K562 (cell line): ENCODE data around the gene MON2. TPM values are rescaled to one million over a fixed set of nuclear protein-coding genes. Genes with fewer than 3 reads are reported as not detected.

ENCODE experiments used
- NRF1 ChIP-seq, 2 experiments: fragments of 450-650 bp; IDR thresholded peaks in 1 of 2; conservative IDR thresholded peaks in 1 of 2; 2 replicates each; pipeline ENCODE4 v1.6.1; 2014; ENCODE audit warnings: mild to moderate bottlenecking in 2 of 2
- SMARCE1 ChIP-seq: fragments of 450-650 bp; IDR thresholded peaks from 2 replicates; pipeline ENCODE4 v1.7.1; 2016; ENCODE audit warnings: mild to moderate bottlenecking
- TARDBP ChIP-seq: fragments of 450-650 bp; IDR thresholded peaks from 2 replicates; pipeline ENCODE4 v1.6.1; 2016
- U2AF1 ChIP-seq: fragments of 200-400 bp; formaldehyde crosslinking; optimal IDR thresholded peaks from 2 replicates; pipeline ENCODE3; 2017; ENCODE audit warnings: mild to moderate bottlenecking, low read depth, low read length, moderate library complexity
- polyA plus RNA-seq, 8 experiments: library from polyadenylated mRNA; depleted of rRNA in 4 of 8; stranded (reverse) in 5 of 8; unstranded in 3 of 8; fragments of >200 nt; fragmentation: Nextera tagmentation in 2 of 8; fragmentation: Illumina TruSeq in 1 of 8; extraction: Ambion mirVana in 2 of 8; extraction: Trizol in 1 of 8; gene quantifications; 2 replicates each; pipeline versions ENCODE4 v1.2.1 to v1.2.3, GENCODE V29; 2011 to 2014; ENCODE audit warnings: inconsistent platforms in 1 of 8, missing spikeins in 1 of 8
- total RNA-seq, 7 experiments: library from RNA; depleted of rRNA in 6 of 7; stranded (reverse); fragments of >200 nt in 6 of 7; fragmentation: Illumina TruSeq in 2 of 7; extraction: Trizol in 2 of 7; gene quantifications; 2 replicates each; pipeline versions ENCODE4 v1.2.1 to v1.2.3, GENCODE V29; 2011 to 2021; ENCODE audit warnings: low replicate concordance in 1 of 7
- TF ChIP-seq, protein P1 (sequence below), 2 experiments: fragments of 450-650 bp; IDR thresholded peaks; 2 replicates each; pipeline ENCODE4 v1.6.1; 2016; ENCODE audit warnings: mild to moderate bottlenecking in 2 of 2, borderline replicate concordance in 1 of 2, low read depth in 1 of 2, moderate library complexity in 1 of 2
- TF ChIP-seq, protein P2 (sequence below): IDR thresholded peaks from 2 replicates; pipeline ENCODE4 v1.6.1; 2011; ENCODE audit not compliant: insufficient read length; ENCODE audit errors: extremely low read depth
- TF ChIP-seq, protein P3 (sequence below): IDR thresholded peaks from 3 replicates; pipeline ENCODE4 v1.6.1; 2011; ENCODE audit warnings: borderline replicate concordance, mild to moderate bottlenecking, moderate library complexity; ENCODE audit not compliant: insufficient read length; ENCODE audit errors: extremely low read depth
- TF ChIP-seq, protein P4 (sequence below): fragments of 250-450 bp; sonication (Bioruptor Pico); IDR thresholded peaks from 2 replicates; pipeline ENCODE4 v1.8.0; 2021; ENCODE audit warnings: moderate library complexity, mild to moderate bottlenecking, inconsistent platforms
- TF ChIP-seq, protein P5 (sequence below): fragments of 450-650 bp; formaldehyde crosslinking; IDR thresholded peaks from 2 replicates; pipeline ENCODE4 v1.4.0; 2022; ENCODE audit warnings: missing genetic modification characterization

The MON2 gene
- total and polyA plus RNA-seq, 9 of the 15 experiments (the other 6 are each of a cell fraction or from before 2014, with no cell fraction given) = 3.6 to 31.6 (median 16.8) TPM

DNA sequence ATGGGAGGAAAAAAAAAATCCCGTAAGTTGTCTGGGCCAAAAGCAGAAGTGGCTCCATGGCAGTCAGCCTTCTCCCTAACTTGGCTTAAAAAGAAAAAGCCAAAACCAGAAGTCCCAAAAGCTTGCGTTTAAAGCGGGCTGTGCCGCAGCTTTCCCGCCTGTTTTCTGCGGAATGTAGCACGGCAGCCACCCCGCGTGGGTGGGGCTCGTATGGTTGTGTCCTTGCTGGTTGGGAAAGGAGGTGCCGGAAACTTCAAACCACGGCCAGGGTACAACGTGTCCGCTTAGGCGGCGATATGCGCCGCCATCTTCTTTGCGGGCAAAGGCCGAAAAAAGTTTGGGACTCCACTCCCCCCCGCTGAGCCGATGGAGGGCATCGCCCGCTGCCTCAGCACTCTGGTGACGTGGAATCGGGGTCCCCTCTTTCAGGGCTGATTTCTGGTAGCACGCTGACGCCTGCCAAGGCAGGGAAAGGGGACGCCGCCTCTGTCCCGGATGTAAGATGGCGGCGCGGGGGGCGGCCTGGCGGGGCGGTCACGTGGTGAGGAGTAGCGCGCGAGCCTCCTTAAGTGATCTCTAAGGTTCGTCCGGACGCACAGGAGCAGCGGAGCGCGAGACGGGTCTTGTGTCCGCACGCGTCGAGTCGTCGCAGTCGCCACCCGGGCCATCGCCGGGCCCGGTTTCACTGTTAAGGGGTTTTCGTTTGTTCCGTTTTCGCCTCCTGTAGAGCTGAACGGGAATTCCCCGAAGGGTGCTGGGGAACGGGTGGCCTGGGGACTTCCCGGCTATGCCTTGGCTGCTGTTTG, 135.8 kb downstream of the MON2 start (continued):
- TF ChIP-seq, protein P1, sequence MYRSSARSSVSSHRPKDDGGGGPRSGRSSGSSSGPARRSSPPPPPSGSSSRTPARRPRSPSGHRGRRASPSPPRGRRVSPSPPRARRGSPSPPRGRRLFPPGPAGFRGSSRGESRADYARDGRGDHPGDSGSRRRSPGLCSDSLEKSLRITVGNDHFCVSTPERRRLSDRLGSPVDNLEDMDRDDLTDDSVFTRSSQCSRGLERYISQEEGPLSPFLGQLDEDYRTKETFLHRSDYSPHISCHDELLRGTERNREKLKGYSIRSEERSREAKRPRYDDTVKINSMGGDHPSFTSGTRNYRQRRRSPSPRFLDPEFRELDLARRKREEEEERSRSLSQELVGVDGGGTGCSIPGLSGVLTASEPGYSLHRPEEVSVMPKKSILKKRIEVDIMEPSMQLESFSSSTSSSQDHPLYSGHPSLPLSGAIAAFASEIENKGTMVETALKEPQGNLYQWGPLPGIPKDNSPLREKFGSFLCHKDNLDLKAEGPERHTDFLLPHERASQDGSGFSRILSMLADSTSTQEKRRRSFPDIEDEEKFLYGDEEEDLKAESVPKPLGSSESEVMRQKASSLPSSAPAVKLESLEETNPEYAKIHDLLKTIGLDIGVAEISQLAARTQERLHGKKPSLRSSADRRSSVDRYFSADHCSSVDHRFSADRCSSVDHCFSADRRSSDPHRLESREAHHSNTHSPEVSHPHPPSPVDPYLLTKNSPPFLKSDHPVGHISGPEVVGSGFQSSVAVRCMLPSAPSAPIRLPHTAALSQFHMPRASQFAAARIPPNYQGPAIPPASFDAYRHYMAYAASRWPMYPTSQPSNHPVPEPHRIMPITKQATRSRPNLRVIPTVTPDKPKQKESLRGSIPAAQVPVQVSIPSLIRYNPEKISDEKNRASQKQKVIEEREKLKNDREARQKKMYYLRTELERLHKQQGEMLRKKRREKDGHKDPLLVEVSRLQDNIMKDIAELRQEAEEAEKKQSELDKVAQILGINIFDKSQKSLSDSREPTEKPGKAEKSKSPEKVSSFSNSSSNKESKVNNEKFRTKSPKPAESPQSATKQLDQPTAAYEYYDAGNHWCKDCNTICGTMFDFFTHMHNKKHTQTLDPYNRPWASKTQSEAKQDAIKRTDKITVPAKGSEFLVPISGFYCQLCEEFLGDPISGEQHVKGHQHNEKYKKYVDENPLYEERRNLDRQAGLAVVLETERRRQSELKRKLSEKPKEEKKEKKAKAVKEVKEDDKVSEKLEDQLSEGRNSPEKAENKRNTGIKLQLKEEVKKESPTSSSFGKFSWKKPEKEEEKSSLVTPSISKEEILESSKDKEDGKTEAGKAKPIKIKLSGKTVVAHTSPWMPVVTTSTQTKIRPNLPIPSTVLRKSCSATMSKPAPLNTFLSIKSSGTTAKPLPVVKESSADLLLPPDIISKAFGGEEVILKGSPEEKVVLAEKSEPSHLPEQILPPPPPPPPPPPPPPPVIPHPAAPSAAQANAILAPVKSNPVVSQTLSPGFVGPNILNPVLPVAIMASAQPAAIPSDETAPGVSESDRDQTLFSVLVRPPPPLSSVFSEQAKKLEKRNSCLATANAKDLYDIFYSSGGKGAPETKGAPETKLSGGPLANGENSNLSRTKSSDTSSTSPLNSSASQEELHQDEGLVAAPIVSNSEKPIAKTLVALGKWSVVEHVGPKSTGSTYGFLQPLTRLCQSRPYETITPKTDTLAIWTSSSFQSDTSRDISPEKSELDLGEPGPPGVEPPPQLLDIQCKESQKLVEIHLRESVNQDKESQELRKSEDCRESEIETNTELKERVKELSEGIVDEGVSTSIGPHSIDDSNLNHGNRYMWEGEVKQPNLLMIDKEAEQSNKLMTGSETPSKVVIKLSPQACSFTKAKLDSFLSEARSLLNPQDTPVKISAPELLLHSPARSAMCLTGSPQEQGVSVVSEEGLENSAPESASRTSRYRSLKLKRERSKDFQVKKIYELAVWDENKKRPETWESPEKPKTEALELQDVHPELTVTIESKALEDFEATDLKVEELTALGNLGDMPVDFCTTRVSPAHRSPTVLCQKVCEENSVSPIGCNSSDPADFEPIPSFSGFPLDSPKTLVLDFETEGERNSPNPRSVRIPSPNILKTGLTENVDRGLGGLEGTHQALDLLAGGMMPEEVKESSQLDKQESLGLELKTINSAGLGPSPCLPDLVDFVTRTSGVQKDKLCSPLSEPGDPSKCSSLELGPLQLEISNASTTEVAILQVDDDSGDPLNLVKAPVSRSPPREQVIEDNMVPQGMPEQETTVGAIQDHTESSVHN (IDR thresholded peaks at IDR 0.05; ENCODE audit: borderline replicate concordance in 1 of 2, low read depth in 1 of 2) = peak in 1 of 2 experiments; percentile 76; a peak in 1 of 4 replicates
- TF ChIP-seq, protein P2, sequence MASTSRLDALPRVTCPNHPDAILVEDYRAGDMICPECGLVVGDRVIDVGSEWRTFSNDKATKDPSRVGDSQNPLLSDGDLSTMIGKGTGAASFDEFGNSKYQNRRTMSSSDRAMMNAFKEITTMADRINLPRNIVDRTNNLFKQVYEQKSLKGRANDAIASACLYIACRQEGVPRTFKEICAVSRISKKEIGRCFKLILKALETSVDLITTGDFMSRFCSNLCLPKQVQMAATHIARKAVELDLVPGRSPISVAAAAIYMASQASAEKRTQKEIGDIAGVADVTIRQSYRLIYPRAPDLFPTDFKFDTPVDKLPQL = no peak
- no peak; a peak in 2 of 4 replicates for TF ChIP-seq NRF1 (conservative IDR thresholded peaks at IDR 0.05 in 1 of 2, IDR thresholded peaks at IDR 0.05 in 1 of 2)
- TF ChIP-seq U2AF1 = no peak
- TF ChIP-seq SMARCE1 = 0 out of 2 replicates have a peak, but pooled peaks have one; percentile 38
- TF ChIP-seq, protein P3, sequence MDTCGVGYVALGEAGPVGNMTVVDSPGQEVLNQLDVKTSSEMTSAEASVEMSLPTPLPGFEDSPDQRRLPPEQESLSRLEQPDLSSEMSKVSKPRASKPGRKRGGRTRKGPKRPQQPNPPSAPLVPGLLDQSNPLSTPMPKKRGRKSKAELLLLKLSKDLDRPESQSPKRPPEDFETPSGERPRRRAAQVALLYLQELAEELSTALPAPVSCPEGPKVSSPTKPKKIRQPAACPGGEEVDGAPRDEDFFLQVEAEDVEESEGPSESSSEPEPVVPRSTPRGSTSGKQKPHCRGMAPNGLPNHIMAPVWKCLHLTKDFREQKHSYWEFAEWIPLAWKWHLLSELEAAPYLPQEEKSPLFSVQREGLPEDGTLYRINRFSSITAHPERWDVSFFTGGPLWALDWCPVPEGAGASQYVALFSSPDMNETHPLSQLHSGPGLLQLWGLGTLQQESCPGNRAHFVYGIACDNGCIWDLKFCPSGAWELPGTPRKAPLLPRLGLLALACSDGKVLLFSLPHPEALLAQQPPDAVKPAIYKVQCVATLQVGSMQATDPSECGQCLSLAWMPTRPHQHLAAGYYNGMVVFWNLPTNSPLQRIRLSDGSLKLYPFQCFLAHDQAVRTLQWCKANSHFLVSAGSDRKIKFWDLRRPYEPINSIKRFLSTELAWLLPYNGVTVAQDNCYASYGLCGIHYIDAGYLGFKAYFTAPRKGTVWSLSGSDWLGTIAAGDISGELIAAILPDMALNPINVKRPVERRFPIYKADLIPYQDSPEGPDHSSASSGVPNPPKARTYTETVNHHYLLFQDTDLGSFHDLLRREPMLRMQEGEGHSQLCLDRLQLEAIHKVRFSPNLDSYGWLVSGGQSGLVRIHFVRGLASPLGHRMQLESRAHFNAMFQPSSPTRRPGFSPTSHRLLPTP = no peak
- TF ChIP-seq TARDBP = no peak
- TF ChIP-seq, protein P4, sequence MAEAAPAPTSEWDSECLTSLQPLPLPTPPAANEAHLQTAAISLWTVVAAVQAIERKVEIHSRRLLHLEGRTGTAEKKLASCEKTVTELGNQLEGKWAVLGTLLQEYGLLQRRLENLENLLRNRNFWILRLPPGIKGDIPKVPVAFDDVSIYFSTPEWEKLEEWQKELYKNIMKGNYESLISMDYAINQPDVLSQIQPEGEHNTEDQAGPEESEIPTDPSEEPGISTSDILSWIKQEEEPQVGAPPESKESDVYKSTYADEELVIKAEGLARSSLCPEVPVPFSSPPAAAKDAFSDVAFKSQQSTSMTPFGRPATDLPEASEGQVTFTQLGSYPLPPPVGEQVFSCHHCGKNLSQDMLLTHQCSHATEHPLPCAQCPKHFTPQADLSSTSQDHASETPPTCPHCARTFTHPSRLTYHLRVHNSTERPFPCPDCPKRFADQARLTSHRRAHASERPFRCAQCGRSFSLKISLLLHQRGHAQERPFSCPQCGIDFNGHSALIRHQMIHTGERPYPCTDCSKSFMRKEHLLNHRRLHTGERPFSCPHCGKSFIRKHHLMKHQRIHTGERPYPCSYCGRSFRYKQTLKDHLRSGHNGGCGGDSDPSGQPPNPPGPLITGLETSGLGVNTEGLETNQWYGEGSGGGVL (CRISPR knock-in tag) = no peak
- TF ChIP-seq, protein P5, sequence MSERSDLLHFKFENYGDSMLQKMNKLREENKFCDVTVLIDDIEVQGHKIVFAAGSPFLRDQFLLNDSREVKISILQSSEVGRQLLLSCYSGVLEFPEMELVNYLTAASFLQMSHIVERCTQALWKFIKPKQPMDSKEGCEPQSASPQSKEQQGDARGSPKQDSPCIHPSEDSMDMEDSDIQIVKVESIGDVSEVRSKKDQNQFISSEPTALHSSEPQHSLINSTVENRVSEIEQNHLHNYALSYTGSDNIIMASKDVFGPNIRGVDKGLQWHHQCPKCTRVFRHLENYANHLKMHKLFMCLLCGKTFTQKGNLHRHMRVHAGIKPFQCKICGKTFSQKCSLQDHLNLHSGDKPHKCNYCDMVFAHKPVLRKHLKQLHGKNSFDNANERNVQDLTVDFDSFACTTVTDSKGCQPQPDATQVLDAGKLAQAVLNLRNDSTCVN (CRISPR knock-in tag) = peak; percentile 63; the same call in 1 of the 2 replicates
